Ramos (cell line): Measurements from ENCODE around the gene MYBPC1.

Experiments used
- in situ Hi-C: fragments of 300-500 bp; cut with MboI; formaldehyde crosslinking; loops from one replicate; pipeline ENCODE4 v1.14.3; 2022; ENCODE audit warnings: low sequenced_read_pairs; ENCODE audit not compliant: unreplicated experiment

Gene MYBPC1

GRCh38 chr12:101599311-101599710 is 4.5 kb downstream of the MYBPC1 start:
- in situ Hi-C loops = no loop called here

GRCh38 chr12:101599771-101600484 is 5.2 kb downstream of the MYBPC1 start:
- in situ Hi-C loops = no loop called here

DNA sequence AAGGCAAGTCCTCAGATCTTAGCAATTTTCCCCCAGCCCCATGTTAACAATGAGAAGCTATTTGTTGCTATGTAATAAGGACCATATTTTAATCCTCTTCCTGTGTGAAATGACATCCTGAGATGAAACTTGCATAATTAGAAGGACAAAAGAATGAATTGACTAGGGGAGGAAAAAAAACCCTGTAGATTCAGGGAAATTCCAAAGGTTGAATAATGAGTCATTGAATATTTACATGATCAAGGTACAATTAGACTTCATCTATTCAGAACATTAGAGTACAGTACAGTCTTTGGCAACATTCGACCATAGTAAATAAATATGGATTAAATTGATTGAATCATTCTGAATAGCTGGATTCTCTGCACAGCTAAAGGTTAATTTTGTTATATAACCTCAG is 9.4 kb downstream of the MYBPC1 start:
- in situ Hi-C loops = no loop called here

GRCh38 chr12:101607894-101608293 is 13.1 kb downstream of the MYBPC1 start:
- in situ Hi-C loops = no loop called here

DNA sequence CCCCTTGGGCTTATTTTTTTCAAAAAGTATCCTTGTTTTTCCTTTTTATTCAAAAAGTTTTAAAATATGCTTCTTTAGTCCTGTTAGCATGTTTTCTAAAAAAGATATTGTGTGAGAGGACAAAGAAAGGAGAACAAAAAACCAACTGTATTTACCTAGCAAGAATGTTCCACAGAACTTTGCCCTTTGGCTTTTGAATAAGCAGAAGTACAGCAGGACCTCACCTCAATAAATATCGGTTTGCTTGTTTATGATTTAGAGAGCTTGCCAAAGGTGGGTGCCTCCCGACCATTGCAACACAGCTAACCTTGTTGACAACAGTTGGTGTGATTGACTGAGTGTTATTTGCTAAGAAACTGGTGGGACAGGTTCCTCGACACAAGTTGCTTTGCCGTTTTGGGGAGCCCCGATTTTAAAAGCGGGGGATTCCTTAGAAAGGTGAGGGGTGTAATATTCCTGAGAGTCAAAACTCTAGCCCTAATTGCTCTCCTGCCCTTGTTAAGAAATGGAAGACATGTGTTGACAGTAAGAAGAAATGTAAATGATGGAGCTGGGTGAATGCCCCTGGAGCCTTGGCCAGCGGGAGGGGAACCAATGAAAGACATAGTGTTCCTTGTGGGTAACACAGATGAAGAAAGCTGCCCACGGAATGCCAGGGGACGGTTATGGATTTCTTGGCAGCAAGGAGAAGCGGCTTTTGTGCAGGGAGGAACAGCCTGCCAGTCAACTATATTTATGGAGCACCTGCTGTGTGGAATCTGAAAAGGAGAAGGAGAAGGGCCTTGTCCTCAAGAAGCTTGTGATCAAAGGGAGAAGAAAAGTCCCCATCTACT is 13.7 kb downstream of the MYBPC1 start:
- in situ Hi-C loops = no loop called here

DNA sequence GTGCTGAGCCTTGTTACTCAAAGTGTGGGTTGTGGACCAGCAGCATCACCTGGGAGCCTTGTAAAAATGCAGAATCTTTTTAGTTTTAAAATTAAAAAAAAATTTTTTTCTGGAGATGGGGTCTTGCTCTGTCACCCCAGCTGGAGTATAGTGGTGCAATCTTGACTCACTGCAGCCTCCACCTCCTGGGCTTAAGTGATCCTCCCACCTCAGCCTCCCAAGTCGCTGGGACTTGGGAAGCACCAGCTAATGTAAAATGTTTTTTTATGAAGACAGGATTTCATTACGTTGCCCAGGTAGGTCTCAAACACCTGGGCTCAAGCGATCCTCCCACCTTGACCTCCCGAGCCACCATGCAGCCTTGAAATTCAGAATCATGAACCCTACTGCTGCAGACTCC is 14.4 kb downstream of the MYBPC1 start:
- in situ Hi-C loops = no loop called here

DNA sequence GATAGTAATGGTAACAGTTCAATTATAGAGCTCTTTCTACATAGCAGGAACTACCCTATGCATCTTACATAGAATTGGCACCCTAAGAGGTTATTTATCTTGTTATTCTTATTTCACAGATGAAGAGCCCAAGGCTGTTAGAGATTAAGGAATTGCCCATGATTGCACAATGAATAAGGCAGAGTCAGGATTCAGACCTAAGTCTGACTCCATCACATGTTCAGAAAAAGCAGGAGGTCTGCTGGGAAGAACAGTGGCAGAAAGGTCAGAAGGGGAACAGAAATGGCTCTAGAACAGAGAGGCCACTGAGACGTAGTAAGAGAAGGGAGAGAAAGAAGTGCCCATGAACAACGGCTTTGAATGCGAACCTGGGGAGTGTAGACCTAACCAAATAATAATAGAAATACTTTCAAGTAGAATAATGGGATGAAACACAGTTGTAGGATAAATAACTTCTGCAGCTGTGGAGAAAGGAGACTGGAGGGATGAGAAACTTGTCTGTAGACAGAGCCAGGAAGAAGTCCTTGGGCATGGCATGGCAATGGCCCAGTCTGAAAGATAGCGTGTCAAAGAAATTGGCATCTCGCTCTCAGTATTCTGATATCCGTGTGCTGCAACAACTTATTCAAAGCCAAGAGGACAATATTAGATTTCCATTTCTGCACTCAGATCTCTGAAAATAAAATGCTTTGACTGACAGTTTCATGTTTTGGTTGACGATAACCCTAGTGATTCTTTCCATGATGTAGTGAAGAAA is 17.6 kb downstream of the MYBPC1 start:
- in situ Hi-C loops = no loop called here

DNA sequence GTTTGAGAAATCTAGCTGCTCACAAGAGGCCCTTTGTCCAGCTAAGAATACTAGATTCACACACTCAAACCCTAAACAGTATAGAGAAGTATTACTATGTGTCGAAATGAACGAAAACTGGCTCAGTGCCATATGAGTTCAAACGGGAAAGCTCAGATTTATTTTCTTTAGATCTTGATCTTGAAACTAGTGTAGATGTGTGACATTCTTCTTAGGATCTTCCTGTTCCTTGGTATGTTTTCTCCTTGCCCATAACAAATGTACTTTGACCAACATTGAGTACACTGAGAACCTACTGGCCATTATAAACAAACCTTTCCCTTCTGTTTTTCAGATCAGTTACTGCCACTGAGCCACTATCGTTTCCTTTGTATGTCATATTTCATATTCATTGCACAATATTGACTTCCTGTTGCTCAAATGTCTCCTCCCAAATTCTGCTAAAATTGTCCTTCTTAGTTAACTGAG is 21.3 kb downstream of the MYBPC1 start:
- in situ Hi-C loops = no loop called here

DNA sequence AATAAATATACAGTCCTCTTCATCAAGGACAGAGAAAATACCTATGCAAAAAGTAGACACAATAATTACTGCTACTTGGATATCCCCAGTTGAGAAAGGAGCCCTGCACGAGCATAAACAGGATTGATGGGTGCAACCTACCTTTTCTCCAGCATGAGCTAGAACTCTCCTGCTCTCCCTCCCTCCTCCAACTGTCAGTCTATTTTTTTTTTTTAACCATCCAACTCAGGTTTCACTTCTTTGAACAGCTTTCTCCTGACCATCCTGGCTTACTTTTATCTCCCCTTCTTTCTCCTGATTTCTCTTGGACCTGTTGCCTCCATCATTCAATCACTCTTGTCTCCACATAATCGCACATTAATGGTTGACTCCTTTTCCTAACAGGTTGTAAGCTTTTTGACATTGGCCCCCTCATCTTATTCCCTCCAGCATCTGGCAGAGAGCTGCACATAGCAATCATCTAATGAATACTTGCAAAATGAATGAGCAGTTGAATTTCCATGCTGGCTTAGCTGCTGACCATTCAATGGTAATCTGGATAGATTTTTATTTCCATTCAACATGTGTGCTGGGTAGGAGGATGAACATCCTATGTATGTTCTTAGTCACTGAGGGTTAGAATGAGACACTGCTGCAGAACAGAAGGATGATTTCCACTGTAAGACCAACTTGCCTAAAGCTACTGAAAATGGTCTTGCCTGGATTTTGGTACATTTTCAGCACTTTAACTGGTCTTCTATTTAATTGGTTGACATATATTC is 24.4 kb downstream of the MYBPC1 start:
- in situ Hi-C loops = no loop called here

- in situ Hi-C loops = no loop called here
Observed at GRCh38 chr12:101619858-101620761, 25.3 kb downstream of the MYBPC1 start.

GRCh38 chr12:101620762-101621133 is 26.0 kb downstream of the MYBPC1 start:
- in situ Hi-C loops = no loop called here

DNA sequence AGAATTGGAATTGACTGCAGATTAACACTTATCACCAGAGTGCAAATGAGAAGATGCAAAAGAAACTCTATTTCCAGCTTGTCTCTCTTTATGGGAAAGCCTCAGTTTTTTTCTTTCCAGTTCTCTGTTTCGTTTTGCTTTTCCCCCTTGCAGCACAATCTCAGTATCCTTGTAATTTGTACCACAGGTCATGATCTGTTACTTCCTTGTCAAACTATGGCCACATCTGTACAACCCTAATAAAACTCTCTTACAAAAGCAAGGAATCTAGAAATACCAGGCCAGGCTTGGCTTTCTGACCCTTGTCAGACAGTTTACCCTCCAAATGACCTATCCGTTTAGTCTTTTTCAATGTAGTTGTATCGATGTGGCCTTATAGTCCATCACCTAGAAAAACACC is 33.9 kb downstream of the MYBPC1 start:
- in situ Hi-C loops = no loop called here

GRCh38 chr12:101634724-101635123 is 40.0 kb downstream of the MYBPC1 start:
- in situ Hi-C loops = no loop called here

DNA sequence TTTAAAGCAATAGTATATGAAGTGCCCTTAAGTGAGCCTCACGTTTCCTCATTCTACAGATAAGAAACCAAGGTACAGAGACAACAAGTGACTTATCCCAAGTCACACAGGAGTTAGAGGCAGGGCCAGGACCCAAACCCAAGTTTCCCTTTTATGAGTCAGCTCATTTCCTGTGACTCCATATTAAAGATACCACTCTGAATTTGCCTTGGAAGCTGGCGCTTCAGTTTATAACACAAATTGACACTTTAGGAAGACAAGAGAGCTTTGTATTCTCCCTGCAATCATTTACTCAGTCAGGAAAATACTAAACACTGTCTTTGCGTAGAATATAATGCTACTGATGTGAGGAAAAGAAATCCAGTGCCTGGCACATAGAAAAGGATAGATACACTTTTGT is 43.2 kb downstream of the MYBPC1 start:
- in situ Hi-C loops = no loop called here

GRCh38 chr12:101642115-101643067 is 47.6 kb downstream of the MYBPC1 start:
- in situ Hi-C loops = no loop called here

DNA sequence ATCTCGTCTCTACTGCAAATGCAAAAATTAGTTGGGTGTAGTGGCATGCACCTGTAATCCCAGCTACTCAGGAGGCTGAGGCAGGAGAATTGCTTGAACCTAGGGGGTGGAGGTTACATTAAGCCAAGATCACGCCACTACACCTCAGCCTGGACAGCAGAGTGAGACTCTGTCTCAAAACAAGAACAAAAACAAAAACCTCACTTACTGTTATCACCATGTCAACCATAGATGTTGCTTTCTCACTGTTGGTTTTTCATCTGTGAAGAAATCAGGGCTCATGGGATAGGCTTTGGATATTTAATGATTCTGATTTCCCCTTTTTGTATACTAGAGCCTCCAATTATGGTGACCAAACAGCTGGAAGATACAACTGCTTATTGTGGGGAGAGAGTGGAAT is 52.9 kb downstream of the MYBPC1 start:
- in situ Hi-C loops = no loop called here

GRCh38 chr12:101648195-101648594 is 53.4 kb downstream of the MYBPC1 start:
- in situ Hi-C loops = no loop called here
